ENCODE data around the gene ICOS.

- TF ChIP-seq CTCF (IDR thresholded peaks at IDR 0.05; ENCODE audit: control extremely low read depth in 1 of 3, insufficient read depth in 1 of 3, low read depth in 1 of 3, low read length in 3 of 3) = no peak
- no peak for TF ChIP-seq KDM4A (IDR thresholded peaks at IDR 0.05; ENCODE audit: low read depth, low read length, severe bottlenecking)
- no peak for TF ChIP-seq TAF1 (IDR thresholded peaks at IDR 0.05; ENCODE audit: low read depth, low read length)
- no peak for TF ChIP-seq POLR2A (IDR thresholded peaks at IDR 0.05; ENCODE audit: control extremely low read depth in 1 of 2, low read depth in 2 of 2, low read length in 2 of 2)
Measured at GRCh38 chr2:203905656-203906055, 30.9 kb upstream of the ICOS start.

Data from H1 (cell line).